ENCODE measurements around the gene SREBF1. TPM values are rescaled to one million over a fixed set of nuclear protein-coding genes. Genes with fewer than 3 reads are reported as not detected.

Gene SREBF1
- polyA plus RNA-seq, 3 donors = 39.8 to 58.2 (median 45.8) TPM

DNA sequence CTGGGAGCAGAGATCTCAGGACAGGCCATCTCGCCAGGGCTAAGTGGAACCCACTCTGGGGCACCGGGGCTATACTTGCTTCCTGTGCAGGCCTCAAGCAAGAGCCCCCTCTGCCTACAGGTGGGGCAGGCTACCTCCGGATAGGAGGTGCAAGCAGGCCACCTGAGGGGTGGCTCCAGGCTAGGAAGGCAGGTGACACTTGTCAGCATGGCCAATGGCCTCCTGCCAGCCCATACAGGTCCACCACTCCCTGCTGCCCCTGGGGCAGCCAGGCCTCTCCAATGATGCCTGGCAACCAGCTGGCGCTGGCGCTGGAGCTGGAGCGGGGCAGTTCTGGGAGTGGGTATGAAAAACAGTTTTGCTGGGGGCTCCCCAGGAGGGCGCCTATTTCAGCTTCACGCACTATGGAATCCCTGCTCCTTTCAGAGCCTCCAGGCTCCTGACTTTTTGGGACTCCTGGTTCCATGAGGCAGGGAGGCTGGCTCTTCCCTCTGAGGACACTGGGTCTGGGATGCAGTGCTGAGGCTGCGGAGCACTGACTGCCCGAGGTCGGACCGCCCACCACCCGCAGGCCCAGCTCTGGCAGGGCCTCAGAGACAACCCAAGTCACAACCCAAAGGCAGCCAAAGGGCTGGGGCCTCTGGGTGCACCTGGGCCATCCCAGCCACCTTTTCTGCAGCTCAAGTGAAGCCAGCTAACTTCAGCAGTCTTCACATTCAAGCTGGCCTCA, 8.4 kb upstream of the SREBF1 start:
- no peak for DNase-seq (ENCODE audit: extremely low read depth in 1 of 11, low read depth in 9 of 11, low spot score in 4 of 11)

DNA sequence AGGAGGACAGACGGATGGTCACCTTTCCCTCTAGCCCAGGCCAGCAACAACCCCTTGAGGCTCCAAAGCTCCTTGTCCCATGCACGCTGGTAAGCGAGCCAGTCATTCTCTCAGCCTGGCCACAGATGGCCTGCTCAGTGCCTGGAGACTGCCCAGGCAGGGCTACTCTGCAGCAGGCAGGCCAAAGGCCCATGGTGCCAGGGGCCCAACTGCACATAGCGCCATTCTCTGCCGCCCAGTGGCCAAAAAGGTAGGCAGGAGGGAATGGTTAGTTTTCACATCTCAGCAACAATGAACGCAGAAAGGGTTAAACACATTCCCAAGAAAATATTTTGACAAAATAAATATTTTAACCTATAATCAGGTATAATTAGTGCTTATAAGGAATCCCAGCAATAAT, 7.7 kb upstream of the SREBF1 start:
- DNase-seq (ENCODE audit: extremely low read depth in 1 of 11, low read depth in 9 of 11, low spot score in 4 of 11) = no peak

DNA sequence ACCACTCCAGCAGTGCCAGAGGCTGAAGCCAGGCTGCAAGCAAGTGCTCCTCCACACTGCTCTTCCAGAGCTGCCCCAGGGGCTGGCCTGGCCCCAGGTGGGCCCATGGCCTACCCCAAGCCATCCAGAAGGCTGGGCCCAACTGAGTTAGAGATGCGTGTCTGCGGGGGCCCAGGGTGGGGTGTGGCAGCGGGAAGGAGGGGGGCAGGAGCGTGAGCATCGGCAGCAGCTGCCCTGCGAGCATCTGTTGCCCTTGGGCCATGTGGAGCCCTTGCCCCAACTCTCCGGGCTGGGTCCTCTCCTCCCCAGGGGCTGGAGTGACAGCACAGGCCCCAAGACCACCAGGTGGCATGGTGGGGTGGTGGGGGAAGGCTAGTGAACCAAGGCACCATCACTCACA, 7.3 kb upstream of the SREBF1 start:
- no peak for DNase-seq (ENCODE audit: extremely low read depth in 1 of 11, low read depth in 9 of 11, low spot score in 4 of 11)

DNA sequence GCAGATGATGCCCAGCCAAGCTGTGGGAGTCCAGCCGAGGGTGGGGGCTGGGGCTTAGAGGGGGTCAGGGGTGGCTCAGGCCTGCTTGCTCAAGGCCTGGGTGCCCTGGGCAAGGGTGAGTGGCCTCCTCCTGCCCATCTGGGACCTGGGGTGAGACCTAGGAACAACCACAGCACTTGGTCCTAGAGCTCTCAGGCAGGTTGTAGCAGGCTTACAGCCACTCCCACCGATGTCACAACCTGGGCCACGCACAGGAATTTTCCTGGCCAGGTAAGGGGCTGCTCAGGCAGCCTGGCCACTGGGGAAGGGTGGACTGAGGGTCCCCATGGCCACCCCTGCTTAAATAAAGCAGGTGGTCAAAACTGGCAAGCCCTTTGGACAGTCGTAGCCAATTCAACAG, 6.3 kb upstream of the SREBF1 start:
- DNase-seq (ENCODE audit: extremely low read depth in 1 of 11, low read depth in 9 of 11, low spot score in 4 of 11) = no peak

DNA sequence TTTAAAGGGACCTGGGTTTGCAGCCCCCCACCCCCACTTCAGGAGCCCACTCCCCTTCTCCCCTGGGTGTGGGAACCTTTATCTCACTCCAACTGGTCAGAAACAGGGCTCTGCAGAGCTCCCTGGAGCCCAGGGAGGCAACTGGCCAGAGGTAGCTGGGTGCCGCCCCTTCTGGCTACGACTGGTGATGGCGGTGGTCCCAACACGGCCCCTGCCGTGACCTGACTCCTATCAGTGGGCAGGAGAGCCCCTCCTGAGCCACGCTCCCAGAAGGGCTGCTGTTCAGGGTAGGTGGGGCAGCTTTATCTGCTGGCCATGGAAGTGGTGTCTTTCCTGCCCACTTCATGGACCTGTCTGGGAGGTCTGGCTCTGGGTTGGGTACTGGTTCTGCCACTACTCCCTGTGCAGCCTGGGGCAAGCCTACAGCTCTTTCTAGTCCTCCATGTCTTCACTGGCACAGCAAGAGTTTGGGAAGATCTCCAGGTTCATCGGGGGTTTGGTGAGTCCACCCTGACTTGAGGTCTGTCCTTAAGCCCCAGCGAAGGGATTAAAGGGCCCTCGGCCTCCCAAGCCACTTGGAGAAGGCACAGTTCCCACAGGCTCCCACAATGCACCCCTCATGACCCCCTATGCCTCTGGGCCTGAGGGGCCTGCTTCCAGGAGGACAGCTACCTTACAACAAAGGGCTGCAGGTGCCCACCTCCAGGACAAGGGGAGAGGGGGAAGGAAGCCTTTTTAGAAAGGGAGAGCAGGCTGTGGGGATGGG, 5.5 kb upstream of the SREBF1 start:
- no peak for DNase-seq (ENCODE audit: extremely low read depth in 1 of 11, low read depth in 9 of 11, low spot score in 4 of 11)

DNA sequence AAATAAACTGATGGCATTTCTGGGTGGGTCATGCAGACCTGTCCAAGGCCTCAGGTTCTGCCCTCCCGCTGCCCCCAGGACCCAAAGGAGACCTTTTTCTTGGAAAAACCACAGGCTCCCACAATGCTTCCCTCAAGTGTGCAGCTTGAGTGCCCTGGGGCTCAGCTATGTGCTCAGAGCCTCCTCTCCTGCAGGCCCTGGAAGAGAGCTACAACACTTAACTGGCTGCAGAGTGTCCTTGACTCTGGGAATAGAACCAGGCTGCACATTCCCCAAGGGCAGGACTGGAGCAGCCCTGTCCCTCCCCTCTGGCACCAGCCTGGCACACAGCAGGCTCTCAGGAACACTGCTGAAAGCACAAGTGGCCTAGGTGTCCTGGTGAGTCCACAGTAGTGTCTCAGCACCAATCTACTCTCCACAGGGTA, 4.8 kb upstream of the SREBF1 start:
- no peak for DNase-seq (ENCODE audit: extremely low read depth in 1 of 11, low read depth in 9 of 11, low spot score in 4 of 11)

DNA sequence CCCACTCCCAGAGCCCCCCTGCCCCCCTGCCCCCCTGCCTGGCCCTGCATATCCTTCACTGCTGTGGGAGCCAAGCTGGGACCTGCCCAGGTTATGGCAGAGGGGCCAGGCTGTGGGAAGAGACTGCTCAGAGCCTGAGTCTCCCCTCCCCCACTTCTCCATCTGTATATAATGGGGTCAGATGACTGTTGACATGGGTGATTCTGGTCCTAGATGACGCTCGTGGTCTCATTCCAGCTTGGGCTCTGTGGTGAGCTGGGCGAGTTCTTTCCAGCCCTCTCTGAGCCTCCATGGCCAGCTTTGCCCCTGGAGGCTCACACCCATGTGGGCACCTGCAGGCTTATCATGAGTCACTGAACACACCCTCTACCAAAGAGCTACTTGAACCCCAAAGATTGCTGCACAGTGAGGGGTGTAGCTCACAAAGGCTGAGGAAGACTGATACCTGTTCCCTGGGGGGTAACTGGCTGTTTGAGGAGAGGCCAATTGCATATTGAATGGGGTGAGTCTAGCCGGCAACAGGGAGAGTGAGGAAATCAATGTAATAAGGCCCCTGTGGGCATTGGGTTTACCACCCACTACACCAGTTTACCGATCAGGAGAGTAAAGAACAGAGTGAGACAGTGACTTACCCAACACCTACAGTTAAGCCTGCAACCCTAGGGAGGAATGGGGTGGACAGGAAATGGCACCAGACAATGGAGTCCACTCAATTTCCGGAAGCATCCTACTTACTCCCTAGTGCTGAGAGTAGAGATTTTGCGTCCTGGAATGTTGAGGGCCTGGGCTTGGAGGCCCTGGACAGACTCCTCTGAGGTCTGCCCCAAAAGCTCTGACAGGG, 4.2 kb upstream of the SREBF1 start:
- DNase-seq (ENCODE audit: extremely low read depth in 1 of 11, low read depth in 9 of 11, low spot score in 4 of 11) = no peak

DNA sequence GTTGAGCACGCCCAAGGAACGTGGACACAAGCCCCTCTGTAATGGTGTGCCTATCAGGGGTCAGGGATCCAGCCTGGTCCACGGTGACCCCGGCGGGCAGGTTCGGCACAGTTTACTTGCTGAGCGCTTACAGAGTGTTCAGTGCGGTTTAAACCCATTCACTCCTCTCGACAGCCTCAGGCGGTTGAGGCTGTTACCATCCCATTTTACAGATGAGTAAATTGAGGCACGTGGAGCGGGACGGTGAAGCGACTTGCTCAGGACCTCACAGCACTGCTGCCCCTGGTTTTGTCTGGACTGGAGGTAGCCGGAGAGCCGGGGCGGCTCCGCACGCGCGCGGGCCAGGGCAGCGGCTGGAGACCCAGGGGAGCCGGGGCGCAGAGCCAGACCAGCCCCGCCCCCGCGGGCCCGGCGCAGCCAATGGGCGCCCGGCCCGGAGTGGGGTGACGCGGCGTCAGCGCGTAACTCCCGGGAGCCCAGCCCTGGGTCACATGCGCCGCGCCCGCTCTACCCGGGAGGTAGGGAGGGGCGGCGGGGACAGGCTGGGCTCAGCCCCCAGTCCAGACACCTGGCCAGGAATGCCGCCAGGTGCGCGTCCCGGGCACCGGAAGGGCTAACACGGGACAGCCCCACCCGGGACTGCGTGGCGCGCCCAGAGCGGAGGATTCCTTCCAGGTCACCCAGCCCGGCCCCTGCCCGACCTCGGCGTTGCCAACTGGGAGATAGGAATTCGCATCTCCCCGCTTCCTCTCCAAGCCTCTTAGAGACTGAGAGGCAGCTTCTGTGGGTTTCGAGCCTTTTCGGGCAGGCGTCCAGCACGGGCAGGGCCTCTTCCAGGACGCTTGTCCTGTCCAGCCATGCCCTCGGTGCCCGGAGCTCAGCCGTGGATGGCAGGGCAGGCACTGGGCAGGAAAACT, 3.3 kb upstream of the SREBF1 start:
- peak in 8 of 11 donors; percentile 50 to 81 (median 71) for DNase-seq (ENCODE audit: extremely low read depth in 1 of 11, low read depth in 9 of 11, low spot score in 4 of 11)

DNA sequence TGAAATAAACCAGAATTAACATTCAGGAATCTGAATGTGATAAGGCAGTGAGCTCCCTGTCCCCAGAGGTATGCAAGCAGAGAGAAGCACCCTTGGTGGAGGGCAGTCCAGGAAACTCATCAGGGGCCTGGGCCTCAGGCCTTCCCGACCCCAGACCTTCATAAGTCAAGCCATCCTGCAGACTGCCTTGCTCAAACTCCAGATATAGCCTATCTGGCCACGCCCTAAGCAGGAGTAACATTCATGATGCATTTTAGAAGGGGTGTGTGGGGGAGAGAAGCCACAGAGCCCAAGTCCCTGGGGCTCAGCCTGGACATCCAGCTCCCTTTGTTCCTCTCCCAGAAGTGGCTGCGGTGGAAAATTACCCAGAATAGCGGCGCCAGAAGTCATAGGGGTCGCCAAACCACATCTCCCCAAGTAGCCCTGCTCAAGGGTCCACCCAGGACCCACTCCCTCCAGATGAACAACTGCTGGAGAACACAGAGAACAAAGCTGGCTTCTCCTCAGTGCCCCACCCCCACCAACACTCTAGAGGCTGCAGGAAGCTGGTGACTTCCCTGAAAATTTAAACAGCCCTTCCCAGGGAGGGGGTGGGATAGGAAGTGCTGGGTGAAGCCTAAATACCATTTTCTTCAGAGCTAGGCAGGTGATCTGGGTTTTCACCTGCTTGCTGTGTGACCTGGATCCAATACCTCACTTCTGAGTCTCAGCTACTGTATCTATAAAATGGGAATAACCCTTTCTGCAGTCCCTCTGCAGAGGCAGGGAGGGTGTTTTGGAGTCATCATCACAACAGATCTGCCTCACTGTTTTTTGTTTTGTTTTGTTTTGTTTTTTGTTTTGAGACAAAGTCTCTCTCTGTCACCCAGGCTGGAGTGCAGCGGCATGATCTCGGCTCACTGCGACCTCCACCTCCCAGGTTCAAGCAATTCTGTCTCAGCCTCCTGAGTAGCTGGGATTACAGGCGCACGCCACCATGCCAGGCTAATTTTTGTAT, 1.5 kb upstream of the SREBF1 start:
- DNase-seq (ENCODE audit: extremely low read depth in 1 of 11, low read depth in 9 of 11, low spot score in 4 of 11) = peak in 1 of 11 donors; percentile 65

DNA sequence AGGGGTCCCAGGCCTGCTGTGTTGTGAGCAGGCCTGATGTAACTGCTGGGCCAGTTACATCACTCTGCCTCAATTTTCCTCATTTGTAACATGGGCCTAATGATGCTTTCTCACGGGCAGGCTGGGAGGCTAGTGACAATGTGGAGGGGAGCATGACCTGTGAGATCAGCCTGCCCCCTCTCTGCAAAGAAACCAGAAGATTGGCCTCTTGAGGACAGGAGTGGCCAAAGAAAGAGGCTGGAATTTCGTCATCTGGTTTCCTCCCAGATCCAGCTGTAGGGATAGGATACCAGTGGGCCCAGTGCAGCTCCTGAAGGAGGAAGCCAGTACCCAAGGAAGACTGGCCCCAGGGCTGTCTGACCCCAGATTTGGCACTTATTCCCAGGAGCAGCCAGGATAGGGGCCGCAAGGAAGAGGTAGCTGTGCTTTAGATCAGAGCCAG, 615 bp upstream of the SREBF1 start:
- no peak for DNase-seq (ENCODE audit: extremely low read depth in 1 of 11, low read depth in 9 of 11, low spot score in 4 of 11)

DNA sequence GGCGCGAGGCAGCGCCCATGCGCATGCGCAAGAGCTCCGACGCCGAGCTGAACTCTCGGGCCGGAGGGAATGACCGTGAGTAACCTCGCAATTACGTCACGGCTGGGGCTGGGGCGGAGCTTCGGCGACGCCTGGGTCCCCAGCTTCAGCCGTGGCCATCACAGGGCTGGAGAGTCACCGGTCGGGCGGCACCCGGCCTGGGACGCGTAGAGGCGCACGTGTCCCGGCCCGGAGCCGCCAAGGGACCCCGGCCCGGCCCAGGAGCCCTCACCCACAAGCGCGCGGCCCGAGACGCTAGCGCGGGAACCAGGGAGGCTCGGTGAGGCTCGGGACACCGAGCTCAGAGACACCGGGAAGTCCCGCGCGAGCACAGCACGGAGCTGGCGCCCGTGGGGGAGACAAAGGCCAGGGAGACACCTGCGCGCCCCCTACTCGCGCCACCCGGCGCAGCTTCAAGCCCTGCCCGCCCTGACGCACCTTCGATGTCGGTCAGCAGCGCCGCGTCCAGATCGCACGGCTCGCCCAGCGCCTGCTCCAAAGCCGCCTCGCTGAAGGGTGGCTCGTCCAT, 452 bp downstream of the SREBF1 start:
- DNase-seq (ENCODE audit: extremely low read depth in 1 of 11, low read depth in 9 of 11, low spot score in 4 of 11) = peak; percentile 92 to 98 (median 96)

DNA sequence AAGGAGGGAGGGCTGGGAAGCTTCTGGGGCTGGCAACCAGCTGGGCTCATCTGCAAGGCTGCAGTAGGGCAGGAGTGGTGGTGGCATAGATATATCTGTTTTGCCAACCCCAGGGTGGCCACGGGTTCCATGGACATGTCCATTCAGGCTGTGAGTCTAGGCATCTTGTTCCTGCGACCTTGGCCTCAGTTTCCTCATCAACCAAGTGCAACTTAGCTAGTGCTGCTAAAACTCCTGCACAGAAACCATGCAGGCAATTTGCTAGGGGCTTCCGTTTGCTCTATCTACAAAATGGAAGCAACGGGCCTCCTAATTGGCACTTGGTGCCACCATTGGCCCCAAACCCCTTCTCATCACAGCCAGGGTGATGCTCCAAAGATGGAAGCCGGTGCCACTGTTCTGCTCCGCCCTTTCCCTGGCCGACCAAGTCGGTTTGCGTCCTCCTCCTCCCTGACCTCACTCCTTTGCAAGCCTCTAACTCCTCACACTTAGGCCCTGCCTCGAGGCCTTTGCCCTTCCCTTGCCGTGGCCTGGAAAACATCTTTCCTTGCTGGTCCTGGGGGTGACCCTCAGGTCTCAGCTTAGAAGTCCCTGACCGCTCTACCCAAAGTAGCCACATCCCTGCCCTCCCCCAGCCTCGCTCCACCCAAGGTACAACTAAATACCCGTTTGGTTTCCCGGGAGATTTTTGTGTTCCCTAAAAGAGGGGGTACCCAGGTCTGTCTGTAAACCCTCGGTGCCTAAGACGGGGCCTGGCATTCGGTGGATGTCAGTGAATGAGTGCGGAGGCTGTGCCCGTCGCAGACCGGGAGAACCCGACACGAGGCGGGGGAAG, 1.2 kb downstream of the SREBF1 start:
- DNase-seq (ENCODE audit: extremely low read depth in 1 of 11, low read depth in 9 of 11, low spot score in 4 of 11) = no peak

DNA sequence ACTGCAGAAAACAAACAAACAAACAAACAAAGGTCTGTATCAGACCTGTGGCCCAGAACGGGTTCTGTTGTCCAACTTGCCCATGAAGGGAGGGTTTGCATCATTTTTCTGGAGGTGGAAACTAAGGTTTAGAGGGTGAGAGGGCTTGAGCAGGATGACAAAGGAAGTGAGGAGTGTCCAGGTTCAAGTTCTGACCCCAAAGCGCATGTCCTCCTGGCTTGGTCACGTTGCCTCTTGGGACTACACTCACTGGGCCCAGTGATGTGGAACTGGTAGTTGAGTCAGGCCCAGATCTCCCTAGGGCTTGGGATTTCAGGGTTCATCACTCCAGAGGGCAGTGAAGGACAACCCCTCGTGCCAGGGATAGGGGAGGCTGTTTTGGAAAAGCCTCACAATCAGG, 1.8 kb downstream of the SREBF1 start:
- DNase-seq (ENCODE audit: extremely low read depth in 1 of 11, low read depth in 9 of 11, low spot score in 4 of 11) = no peak

DNA sequence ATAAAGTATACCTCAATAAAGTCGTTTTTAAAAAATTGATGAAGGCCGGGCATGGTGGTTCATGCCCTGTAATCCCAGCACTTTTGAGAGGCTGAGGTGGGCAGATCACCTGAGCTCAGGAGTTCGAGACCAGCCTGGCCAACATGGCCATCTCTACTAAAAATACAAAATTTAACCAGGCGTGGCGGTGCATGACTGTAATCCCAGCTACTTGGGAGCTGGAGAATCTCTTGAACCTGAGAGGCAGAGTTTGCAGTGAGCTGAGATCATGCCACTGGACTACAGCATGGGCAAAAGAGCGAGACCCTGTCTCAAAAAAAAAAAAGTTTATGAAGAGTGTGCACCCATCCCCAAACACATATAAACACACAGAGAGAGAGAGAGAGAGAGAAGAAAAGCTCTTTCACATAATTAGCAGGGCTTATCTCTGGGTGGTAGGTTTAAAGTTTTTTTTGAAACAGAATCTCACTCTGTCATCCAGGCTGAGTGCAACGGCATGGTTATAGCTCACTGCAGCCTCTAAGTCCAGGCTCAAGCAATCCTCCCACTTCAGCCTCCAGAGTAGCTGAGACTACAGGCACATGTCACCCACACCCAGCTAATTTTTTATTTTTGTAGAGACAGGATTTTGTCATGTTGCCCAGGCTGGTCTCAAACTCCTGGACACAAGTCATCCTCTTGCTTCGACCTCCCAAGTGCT, 3.0 kb downstream of the SREBF1 start:
- DNase-seq (ENCODE audit: extremely low read depth in 1 of 11, low read depth in 9 of 11, low spot score in 4 of 11) = no peak

DNA sequence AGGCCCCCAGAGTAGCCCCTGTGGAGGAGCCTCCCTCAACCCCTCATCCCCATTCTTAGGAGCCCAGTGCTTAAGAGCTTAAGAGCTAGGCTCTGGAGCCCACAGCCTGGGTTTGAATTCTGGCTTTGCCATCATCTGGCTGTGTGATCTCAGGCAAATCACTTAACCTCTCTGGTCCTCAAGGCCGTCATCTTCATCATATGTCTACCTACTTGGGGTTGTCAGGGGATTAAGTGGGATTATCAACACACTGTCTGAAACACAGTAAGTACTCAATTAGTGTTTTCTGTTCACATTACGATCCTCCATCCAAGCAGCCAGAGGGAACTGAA, 4.8 kb downstream of the SREBF1 start:
- no peak for DNase-seq (ENCODE audit: extremely low read depth in 1 of 11, low read depth in 9 of 11, low spot score in 4 of 11)
